ENCODE measurements around the gene NACC1. TPM values are rescaled to one million over a fixed set of nuclear protein-coding genes. Genes with fewer than 3 reads are reported as not detected.

NACC1 gene
- total and polyA plus RNA-seq, 2 experiments from 2014 or later: 12.4 to 260 TPM

DNA sequence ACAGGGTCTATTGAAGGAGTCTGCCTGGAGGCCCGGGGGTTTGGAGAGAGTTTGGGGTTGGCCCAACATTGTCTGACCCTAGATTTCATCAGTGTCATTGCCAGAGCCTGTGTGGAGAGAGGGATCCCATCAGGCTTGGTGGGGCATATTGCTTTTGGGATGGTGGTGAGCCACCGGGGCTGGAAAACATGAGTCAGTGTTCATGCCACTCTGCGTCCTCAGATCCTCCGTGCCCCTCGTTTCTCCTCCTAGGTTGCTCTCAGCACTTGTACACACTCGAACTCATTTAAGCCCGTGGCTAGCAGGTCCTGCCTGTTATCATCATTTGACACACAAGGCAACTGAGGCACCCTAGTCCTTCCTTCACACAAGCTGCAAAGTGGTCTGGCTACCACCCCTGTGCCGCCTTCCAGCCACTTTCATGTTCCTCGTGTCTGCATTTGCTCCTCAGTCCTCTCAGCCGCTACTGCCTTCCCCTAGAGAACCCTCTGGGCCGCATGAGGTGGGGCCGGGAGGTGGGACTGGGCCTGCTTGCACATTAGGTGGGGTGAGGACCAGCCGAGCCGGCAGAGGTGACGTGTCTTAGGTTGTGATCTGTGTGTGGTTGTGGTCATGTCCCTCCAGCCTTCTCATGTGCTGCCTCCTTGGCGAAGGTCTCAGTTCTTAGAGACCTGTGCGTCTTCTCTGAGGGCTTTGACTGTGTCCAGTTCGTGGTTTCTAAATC is 3.6 kb downstream of the NACC1 start (continued):
- TF ChIP-seq, protein P1, sequence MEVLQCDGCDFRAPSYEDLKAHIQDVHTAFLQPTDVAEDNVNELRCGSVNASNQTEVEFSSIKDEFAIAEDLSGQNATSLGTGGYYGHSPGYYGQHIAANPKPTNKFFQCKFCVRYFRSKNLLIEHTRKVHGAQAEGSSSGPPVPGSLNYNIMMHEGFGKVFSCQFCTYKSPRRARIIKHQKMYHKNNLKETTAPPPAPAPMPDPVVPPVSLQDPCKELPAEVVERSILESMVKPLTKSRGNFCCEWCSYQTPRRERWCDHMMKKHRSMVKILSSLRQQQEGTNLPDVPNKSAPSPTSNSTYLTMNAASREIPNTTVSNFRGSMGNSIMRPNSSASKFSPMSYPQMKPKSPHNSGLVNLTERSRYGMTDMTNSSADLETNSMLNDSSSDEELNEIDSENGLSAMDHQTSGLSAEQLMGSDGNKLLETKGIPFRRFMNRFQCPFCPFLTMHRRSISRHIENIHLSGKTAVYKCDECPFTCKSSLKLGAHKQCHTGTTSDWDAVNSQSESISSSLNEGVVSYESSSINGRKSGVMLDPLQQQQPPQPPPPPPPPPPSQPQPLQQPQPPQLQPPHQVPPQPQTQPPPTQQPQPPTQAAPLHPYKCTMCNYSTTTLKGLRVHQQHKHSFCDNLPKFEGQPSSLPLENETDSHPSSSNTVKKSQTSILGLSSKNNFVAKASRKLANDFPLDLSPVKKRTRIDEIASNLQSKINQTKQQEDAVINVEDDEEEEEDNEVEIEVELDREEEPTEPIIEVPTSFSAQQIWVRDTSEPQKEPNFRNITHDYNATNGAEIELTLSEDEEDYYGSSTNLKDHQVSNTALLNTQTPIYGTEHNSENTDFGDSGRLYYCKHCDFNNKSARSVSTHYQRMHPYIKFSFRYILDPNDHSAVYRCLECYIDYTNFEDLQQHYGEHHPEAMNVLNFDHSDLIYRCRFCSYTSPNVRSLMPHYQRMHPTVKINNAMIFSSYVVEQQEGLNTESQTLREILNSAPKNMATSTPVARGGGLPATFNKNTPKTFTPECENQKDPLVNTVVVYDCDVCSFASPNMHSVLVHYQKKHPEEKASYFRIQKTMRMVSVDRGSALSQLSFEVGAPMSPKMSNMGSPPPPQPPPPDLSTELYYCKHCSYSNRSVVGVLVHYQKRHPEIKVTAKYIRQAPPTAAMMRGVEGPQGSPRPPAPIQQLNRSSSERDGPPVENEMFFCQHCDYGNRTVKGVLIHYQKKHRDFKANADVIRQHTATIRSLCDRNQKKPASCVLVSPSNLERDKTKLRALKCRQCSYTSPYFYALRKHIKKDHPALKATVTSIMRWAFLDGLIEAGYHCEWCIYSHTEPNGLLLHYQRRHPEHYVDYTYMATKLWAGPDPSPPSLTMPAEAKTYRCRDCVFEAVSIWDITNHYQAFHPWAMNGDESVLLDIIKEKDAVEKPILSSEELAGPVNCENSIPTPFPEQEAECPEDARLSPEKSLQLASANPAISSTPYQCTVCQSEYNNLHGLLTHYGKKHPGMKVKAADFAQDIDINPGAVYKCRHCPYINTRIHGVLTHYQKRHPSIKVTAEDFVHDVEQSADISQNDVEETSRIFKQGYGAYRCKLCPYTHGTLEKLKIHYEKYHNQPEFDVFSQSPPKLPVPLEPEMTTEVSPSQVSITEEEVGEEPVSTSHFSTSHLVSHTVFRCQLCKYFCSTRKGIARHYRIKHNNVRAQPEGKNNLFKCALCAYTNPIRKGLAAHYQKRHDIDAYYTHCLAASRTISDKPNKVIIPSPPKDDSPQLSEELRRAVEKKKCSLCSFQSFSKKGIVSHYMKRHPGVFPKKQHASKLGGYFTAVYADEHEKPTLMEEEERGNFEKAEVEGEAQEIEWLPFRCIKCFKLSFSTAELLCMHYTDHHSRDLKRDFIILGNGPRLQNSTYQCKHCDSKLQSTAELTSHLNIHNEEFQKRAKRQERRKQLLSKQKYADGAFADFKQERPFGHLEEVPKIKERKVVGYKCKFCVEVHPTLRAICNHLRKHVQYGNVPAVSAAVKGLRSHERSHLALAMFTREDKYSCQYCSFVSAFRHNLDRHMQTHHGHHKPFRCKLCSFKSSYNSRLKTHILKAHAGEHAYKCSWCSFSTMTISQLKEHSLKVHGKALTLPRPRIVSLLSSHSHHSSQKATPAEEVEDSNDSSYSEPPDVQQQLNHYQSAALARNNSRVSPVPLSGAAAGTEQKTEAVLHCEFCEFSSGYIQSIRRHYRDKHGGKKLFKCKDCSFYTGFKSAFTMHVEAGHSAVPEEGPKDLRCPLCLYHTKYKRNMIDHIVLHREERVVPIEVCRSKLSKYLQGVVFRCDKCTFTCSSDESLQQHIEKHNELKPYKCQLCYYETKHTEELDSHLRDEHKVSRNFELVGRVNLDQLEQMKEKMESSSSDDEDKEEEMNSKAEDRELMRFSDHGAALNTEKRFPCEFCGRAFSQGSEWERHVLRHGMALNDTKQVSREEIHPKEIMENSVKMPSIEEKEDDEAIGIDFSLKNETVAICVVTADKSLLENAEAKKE (CRISPR knock-in tag; IDR thresholded peaks at IDR 0.05): no peak
- TF ChIP-seq EZH2 (IDR thresholded peaks at IDR 0.05; ENCODE audit: low read depth, unreplicated experiment) (no peak), JUNB (IDR thresholded peaks at IDR 0.05; ENCODE audit: unreplicated experiment) (no peak), NANOG (IDR thresholded peaks at IDR 0.05; ENCODE audit: borderline replicate concordance) (no peak)
- TF ChIP-seq, protein P2, sequence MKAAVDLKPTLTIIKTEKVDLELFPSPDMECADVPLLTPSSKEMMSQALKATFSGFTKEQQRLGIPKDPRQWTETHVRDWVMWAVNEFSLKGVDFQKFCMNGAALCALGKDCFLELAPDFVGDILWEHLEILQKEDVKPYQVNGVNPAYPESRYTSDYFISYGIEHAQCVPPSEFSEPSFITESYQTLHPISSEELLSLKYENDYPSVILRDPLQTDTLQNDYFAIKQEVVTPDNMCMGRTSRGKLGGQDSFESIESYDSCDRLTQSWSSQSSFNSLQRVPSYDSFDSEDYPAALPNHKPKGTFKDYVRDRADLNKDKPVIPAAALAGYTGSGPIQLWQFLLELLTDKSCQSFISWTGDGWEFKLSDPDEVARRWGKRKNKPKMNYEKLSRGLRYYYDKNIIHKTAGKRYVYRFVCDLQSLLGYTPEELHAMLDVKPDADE (IDR thresholded peaks at IDR 0.05): no peak
- TF ChIP-seq, protein P3, sequence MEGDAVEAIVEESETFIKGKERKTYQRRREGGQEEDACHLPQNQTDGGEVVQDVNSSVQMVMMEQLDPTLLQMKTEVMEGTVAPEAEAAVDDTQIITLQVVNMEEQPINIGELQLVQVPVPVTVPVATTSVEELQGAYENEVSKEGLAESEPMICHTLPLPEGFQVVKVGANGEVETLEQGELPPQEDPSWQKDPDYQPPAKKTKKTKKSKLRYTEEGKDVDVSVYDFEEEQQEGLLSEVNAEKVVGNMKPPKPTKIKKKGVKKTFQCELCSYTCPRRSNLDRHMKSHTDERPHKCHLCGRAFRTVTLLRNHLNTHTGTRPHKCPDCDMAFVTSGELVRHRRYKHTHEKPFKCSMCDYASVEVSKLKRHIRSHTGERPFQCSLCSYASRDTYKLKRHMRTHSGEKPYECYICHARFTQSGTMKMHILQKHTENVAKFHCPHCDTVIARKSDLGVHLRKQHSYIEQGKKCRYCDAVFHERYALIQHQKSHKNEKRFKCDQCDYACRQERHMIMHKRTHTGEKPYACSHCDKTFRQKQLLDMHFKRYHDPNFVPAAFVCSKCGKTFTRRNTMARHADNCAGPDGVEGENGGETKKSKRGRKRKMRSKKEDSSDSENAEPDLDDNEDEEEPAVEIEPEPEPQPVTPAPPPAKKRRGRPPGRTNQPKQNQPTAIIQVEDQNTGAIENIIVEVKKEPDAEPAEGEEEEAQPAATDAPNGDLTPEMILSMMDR (conservative IDR thresholded peaks at IDR 0.05; ENCODE audit: low read depth in 2 of 2): no peak

Measured in GM23338 (cell line).